Thoracic aorta (tissue), 2 donors: Measurements from ENCODE around the gene CASQ2. TPM values are rescaled to one million over a fixed set of nuclear protein-coding genes. Genes with fewer than 3 reads are reported as not detected.

Source experiments
- ATAC-seq: fragments of 150-250 bp; one replicate; pipeline ENCODE4 v1.8.0; 2017; ENCODE audit warnings: low read depth; ENCODE audit not compliant: insufficient number of reproducible peaks, low FRiP score
- DNase-seq: peaks from one replicate; pipeline ENCODE4 v3.0.0-alpha.2; 2020; ENCODE audit warnings: low spot score
- H3K27ac ChIP-seq, 2 donors: fragments of 200-600 bp; sonication (generic); 1 replicate in 1 of 2; 2 replicates in 1 of 2; pipeline ENCODE4 v1.5.1; 2016; ENCODE audit warnings: mild to moderate bottlenecking in 2 of 2, moderate library complexity in 2 of 2
- H3K27me3 ChIP-seq: fragments of 200-600 bp; sonication (generic); replicated peaks from 2 replicates; pipeline ENCODE4 v1.6.0; 2016; ENCODE audit warnings: mild to moderate bottlenecking; ENCODE audit not compliant: insufficient read depth
- H3K36me3 ChIP-seq: fragments of 200-600 bp; sonication (generic); one replicate; pipeline ENCODE4 v1.5.1; 2016
- H3K4me1 ChIP-seq, 2 donors: fragments of 200-600 bp; sonication (generic); 1 replicate in 1 of 2; 2 replicates in 1 of 2; pipeline versions ENCODE4 v1.5.1 to v1.6.0; 2016; ENCODE audit warnings: low read depth in 2 of 2, mild to moderate bottlenecking in 1 of 2; ENCODE audit not compliant: control insufficient read depth in 1 of 2
- H3K4me3 ChIP-seq: fragments of 200-600 bp; sonication (generic); 2 replicates; pipeline ENCODE4 v1.5.1; 2016; ENCODE audit warnings: mild to moderate bottlenecking
- H3K9me3 ChIP-seq: fragments of 200-600 bp; sonication (generic); 2 replicates; pipeline ENCODE4 v1.5.1; 2016
- CTCF ChIP-seq: fragments of 200-600 bp; sonication (generic); IDR thresholded peaks from one replicate; pipeline ENCODE4 v1.5.1; 2019; ENCODE audit warnings: antibody characterized with exemption
- total RNA-seq, 2 donors: library from RNA; depleted of rRNA; stranded (reverse); fragments of >200 nt; gene quantifications; one replicate each; pipeline versions ENCODE4 v1.1.0 to v1.2.3, GENCODE V29; 2016

The CASQ2 gene
- total RNA-seq, 2 donors from 2014 or later = 6.6 to 12.5 TPM

GRCh38 chr1:115702959-115703358 lies 65.6 kb downstream of the CASQ2 start:
- DNase-seq = no peak
- Histone ChIP-seq H3K9me3 (no peaks in the 10 kb centered on the region), H3K27me3 (no peaks in the 10 kb centered on the region), H3K27ac (no peak overlapping the region), H3K36me3 (no peaks in the 10 kb centered on the region), H3K4me1 (peaks cover 0 to 12% of the 10 kb centered on the region in 2 donors), H3K4me3 (no peak overlapping the region)
- no peak for TF ChIP-seq CTCF
- ATAC-seq = no peak

- no peak for DNase-seq
- no peaks in the 10 kb centered on the region for H3K9me3 ChIP-seq
Observed at GRCh38 chr1:115701090-115701489, 67.4 kb downstream of the CASQ2 start.

GRCh38 chr1:115697619-115698018 lies 70.9 kb downstream of the CASQ2 start:
- ATAC-seq = no peak

More at GRCh38 chr1:115701090-115701489, 67.4 kb downstream of the CASQ2 start:
- TF ChIP-seq CTCF = no peak
- Histone ChIP-seq H3K27ac (no peak overlapping the region), H3K36me3 (no peaks in the 10 kb centered on the region), H3K4me1 (no peaks in the 10 kb centered on the region), H3K27me3 (no peaks in the 10 kb centered on the region), H3K4me3 (no peak overlapping the region)
- ATAC-seq = no peak

GRCh38 chr1:115694805-115695204 lies 73.7 kb downstream of the CASQ2 start:
- no peaks in the 10 kb centered on the region for H3K9me3 ChIP-seq
- ATAC-seq = no peak
- H3K27ac ChIP-seq = no peak overlapping the region
- no peaks in the 10 kb centered on the region for H3K27me3 ChIP-seq
- peaks cover 28% of the 10 kb centered on the region for H3K36me3 ChIP-seq
- no peak for DNase-seq
- H3K4me3 ChIP-seq = no peak overlapping the region
- H3K4me1 ChIP-seq = no peaks in the 10 kb centered on the region
- no peak for TF ChIP-seq CTCF

More at GRCh38 chr1:115697619-115698018, 70.9 kb downstream of the CASQ2 start:
- Histone ChIP-seq H3K27ac (no peak overlapping the region), H3K4me3 (no peak overlapping the region), H3K27me3 (no peaks in the 10 kb centered on the region), H3K9me3 (no peaks in the 10 kb centered on the region), H3K36me3 (peaks cover 4% of the 10 kb centered on the region), H3K4me1 (no peaks in the 10 kb centered on the region)
- DNase-seq = no peak
- no peak for TF ChIP-seq CTCF

GRCh38 chr1:115692224-115692623 lies 76.3 kb downstream of the CASQ2 start:
- peaks cover 36% of the 10 kb centered on the region for H3K36me3 ChIP-seq

More at GRCh38 chr1:115692224-115692623, 76.3 kb downstream of the CASQ2 start:
- H3K27me3 ChIP-seq = no peaks in the 10 kb centered on the region
- no peaks in the 10 kb centered on the region for H3K9me3 ChIP-seq
- DNase-seq (no peak), ATAC-seq (no peak)
- no peaks in the 10 kb centered on the region for H3K4me1 ChIP-seq
- no peak overlapping the region for H3K27ac ChIP-seq
- H3K4me3 ChIP-seq = no peak overlapping the region
- no peak for TF ChIP-seq CTCF
